H1 (cell line): ENCODE results near the gene GSE1. TPM values are rescaled to one million over a fixed set of nuclear protein-coding genes. Genes with fewer than 3 reads are reported as not detected.

Experiments
- CTCF ChIA-PET: fragments of 300-600 bp; sonication (Branson Sonifier 250); formaldehyde crosslinking; loops from one replicate; lab custom pipeline; 2021; ENCODE audit not compliant: partially characterized antibody; lab: Charles Lee
- POLR2A ChIA-PET: fragments of 300-600 bp; sonication (Branson Sonifier 250); formaldehyde crosslinking; loops from one replicate; lab custom pipeline; 2021; ENCODE audit warnings: inconsistent platforms; ENCODE audit not compliant: partially characterized antibody; lab: Charles Lee
- DNase-seq, 2 experiments: peaks; one replicate each; pipeline versions ENCODE4 v3.0.0 to v3.0.0-alpha.2; 2010 to 2022; ENCODE audit warnings: low spot score in 2 of 2, low read depth in 1 of 2, mixed read lengths in 1 of 2
- FAIRE-seq: peaks from 2 replicates; lab custom pipeline; 2011; peaks lifted over from hg19 to GRCh38; lab: Jason Lieb, UNC
- H2AFZ ChIP-seq: 2 replicates; pipeline ENCODE4 v1.8.1; 2012; ENCODE audit warnings: low read length, inconsistent platforms
- H2AK5ac ChIP-seq: 2 replicates; pipeline ENCODE4 v1.6.1; 2013; ENCODE audit warnings: low read depth, low read length
- H2BK120ac ChIP-seq: replicated peaks from 2 replicates; pipeline ENCODE3; 2013; ENCODE audit warnings: low read depth, low read length, inconsistent platforms
- H2BK12ac ChIP-seq: 2 replicates; pipeline ENCODE4 v1.6.1; 2013; ENCODE audit warnings: low read depth, low read length
- H2BK15ac ChIP-seq: 2 replicates; pipeline ENCODE4 v1.6.1; 2013; ENCODE audit warnings: low read length
- H2BK20ac ChIP-seq: 2 replicates; pipeline ENCODE4 v1.6.1; 2013; ENCODE audit warnings: low read length
- H2BK5ac ChIP-seq: 2 replicates; pipeline ENCODE4 v1.6.1; 2013; ENCODE audit warnings: low read depth, low read length
- H3K14ac ChIP-seq: 2 replicates; pipeline ENCODE4 v1.6.1; 2013; ENCODE audit warnings: inconsistent platforms; ENCODE audit not compliant: insufficient read length
- H3K18ac ChIP-seq: 2 replicates; pipeline ENCODE4 v1.6.1; 2013; ENCODE audit warnings: low read length; ENCODE audit errors: extremely low read depth
- H3K23ac ChIP-seq: 2 replicates; pipeline ENCODE4 v1.6.1; 2013; ENCODE audit warnings: inconsistent platforms; ENCODE audit not compliant: insufficient read length
- H3K23me2 ChIP-seq: 2 replicates; pipeline ENCODE4 v1.6.1; 2013; ENCODE audit warnings: low read depth, low read length
- H3K27ac ChIP-seq: 2 replicates; pipeline ENCODE4 v1.6.1; 2011; ENCODE audit warnings: low read depth, low read length, inconsistent platforms
- H3K27me3 ChIP-seq, 4 experiments: replicated peaks in 1 of 4; 1 replicate in 1 of 4; 2 replicates in 3 of 4; pipeline versions ENCODE4 v1.6.1 to v1.8.1; 2011 to 2013; ENCODE audit warnings: low read length in 3 of 4, mild to moderate bottlenecking in 3 of 4, inconsistent platforms in 2 of 4, mixed read lengths in 2 of 4, moderate library complexity in 1 of 4; ENCODE audit not compliant: control insufficient read depth in 3 of 4, insufficient read depth in 3 of 4; ENCODE audit errors: extremely low read depth in 1 of 4
- H3K36me3 ChIP-seq, 4 experiments: 2 replicates each; pipeline versions ENCODE4 v1.6.1 to v1.8.1; 2011 to 2013; ENCODE audit warnings: mild to moderate bottlenecking in 4 of 4, low read length in 3 of 4, moderate library complexity in 2 of 4, control low read depth in 1 of 4, inconsistent platforms in 1 of 4; ENCODE audit not compliant: insufficient read depth in 4 of 4, control insufficient read depth in 2 of 4
- H3K4ac ChIP-seq: replicated peaks from 2 replicates; pipeline ENCODE3; 2013; ENCODE audit warnings: low read length, low read depth, mixed read lengths, inconsistent platforms; ENCODE audit not compliant: insufficient read length
- H3K4me1 ChIP-seq, 4 experiments: replicated peaks in 1 of 4; 1 replicate in 1 of 4; 2 replicates in 3 of 4; pipeline versions ENCODE4 v1.6.1 to v1.8.1; 2011 to 2013; ENCODE audit warnings: low read length in 3 of 4, inconsistent platforms in 2 of 4, mixed read lengths in 1 of 4; ENCODE audit not compliant: insufficient read depth in 4 of 4, control insufficient read depth in 3 of 4
- H3K4me2 ChIP-seq, 2 experiments: 2 replicates each; pipeline versions ENCODE4 v1.6.1 to v1.8.1; 2011 to 2013; ENCODE audit warnings: low read depth in 2 of 2, low read length in 2 of 2, control low read depth in 1 of 2, inconsistent platforms in 1 of 2, mild to moderate bottlenecking in 1 of 2; ENCODE audit not compliant: insufficient read depth in 1 of 2
- H3K4me3 ChIP-seq, 4 experiments: fragments of 200-600, 300-600 bp in 1 of 4; sonication (generic), shearing (Covaris generic), sonication (Bioruptor Twin) in 1 of 4; 2 replicates each; pipeline versions ENCODE4 v1.5.1 to v1.8.1; 2011 to 2016; ENCODE audit warnings: low read length in 4 of 4, low read depth in 3 of 4, control low read depth in 2 of 4, inconsistent platforms in 2 of 4, mild to moderate bottlenecking in 2 of 4, mixed read lengths in 1 of 4, moderate library complexity in 1 of 4; ENCODE audit not compliant: insufficient read depth in 2 of 4; ENCODE audit errors: extremely low read depth in 1 of 4
- H3K56ac ChIP-seq: replicated peaks from 2 replicates; pipeline ENCODE3; 2013; ENCODE audit warnings: low read depth, mild to moderate bottlenecking, mixed read lengths, low read length, inconsistent platforms; ENCODE audit not compliant: insufficient read length
- H3K79me1 ChIP-seq: 2 replicates; pipeline ENCODE4 v1.6.1; 2013; ENCODE audit warnings: low read depth, low read length, control low read depth
- H3K79me2 ChIP-seq, 2 experiments: 2 replicates each; pipeline versions ENCODE4 v1.6.1 to v1.8.1; 2012 to 2013; ENCODE audit warnings: low read length in 2 of 2, mild to moderate bottlenecking in 2 of 2, inconsistent platforms in 1 of 2; ENCODE audit not compliant: insufficient read depth in 2 of 2, control insufficient read depth in 1 of 2
- H3K9ac ChIP-seq, 4 experiments: replicated peaks in 1 of 4; 1 replicate in 1 of 4; 2 replicates in 3 of 4; pipeline versions ENCODE4 v1.6.1 to v1.8.1; 2011 to 2013; ENCODE audit warnings: low read depth in 3 of 4, low read length in 3 of 4, control low read depth in 2 of 4, mild to moderate bottlenecking in 2 of 4, moderate library complexity in 2 of 4, inconsistent platforms in 1 of 4; ENCODE audit errors: extremely low read depth in 1 of 4
- H3K9me3 ChIP-seq, 2 experiments: 2 replicates each; pipeline versions ENCODE4 v1.6.1 to v1.8.1; 2012 to 2013; ENCODE audit warnings: mild to moderate bottlenecking in 2 of 2, moderate library complexity in 2 of 2, control low read depth in 1 of 2, inconsistent platforms in 1 of 2, low read depth in 1 of 2, low read length in 1 of 2, mixed read lengths in 1 of 2; ENCODE audit not compliant: insufficient read depth in 2 of 2
- H4K20me1 ChIP-seq, 2 experiments: replicated peaks in 1 of 2; 2 replicates each; pipeline versions ENCODE3 to v1.8.1; 2011 to 2013; ENCODE audit warnings: inconsistent platforms in 2 of 2, low read length in 2 of 2, mild to moderate bottlenecking in 1 of 2; ENCODE audit not compliant: insufficient read depth in 2 of 2, control insufficient read depth in 1 of 2
- H4K5ac ChIP-seq: 2 replicates; pipeline ENCODE4 v1.6.1; 2013; ENCODE audit warnings: low read length, low read depth, mixed read lengths, inconsistent platforms; ENCODE audit not compliant: insufficient read length
- H4K8ac ChIP-seq: 2 replicates; pipeline ENCODE4 v1.8.0; 2013; ENCODE audit warnings: mild to moderate bottlenecking, moderate library complexity, low read length, inconsistent platforms; ENCODE audit not compliant: insufficient read depth; ENCODE audit errors: extremely low read depth
- H4K91ac ChIP-seq: replicated peaks from 2 replicates; pipeline ENCODE3; 2013; ENCODE audit warnings: low read length, mixed read lengths, inconsistent platforms; ENCODE audit not compliant: insufficient read length
- ATF2 ChIP-seq: IDR thresholded peaks from 2 replicates; pipeline ENCODE4 v1.6.1; 2012; ENCODE audit warnings: low read length, inconsistent platforms
- CTCF ChIP-seq, 3 experiments: IDR thresholded peaks; 1 replicate in 2 of 3; 2 replicates in 1 of 3; pipeline versions ENCODE4 v1.5.1 to v1.6.1; 2011; ENCODE audit warnings: low read length in 3 of 3, mild to moderate bottlenecking in 3 of 3, inconsistent platforms in 2 of 3, low read depth in 1 of 3, moderate library complexity in 1 of 3; ENCODE audit not compliant: insufficient read depth in 1 of 3; ENCODE audit errors: control extremely low read depth in 1 of 3
- JUN ChIP-seq: IDR thresholded peaks from 2 replicates; pipeline ENCODE4 v1.6.1; 2011; ENCODE audit warnings: low read depth, mild to moderate bottlenecking, improper control_type of control experiment, low read length
- RNF2 ChIP-seq: fragments of 200-900, 300-1000 bp; sonication (generic); IDR thresholded peaks from 2 replicates; pipeline ENCODE4 v1.7.1; 2016; ENCODE audit warnings: borderline replicate concordance, low read depth, mild to moderate bottlenecking, antibody characterized with exemption, low read length; ENCODE audit not compliant: poor library complexity, severe bottlenecking; ENCODE audit errors: missing control alignments
- SIX5 ChIP-seq: IDR thresholded peaks from 2 replicates; pipeline ENCODE4 v1.6.1; 2011; ENCODE audit warnings: mild to moderate bottlenecking, low read depth, low read length
- ZNF274 ChIP-seq: IDR thresholded peaks from 2 replicates; pipeline ENCODE4 v1.7.0; 2012; ENCODE audit warnings: low read length, borderline replicate concordance; ENCODE audit errors: extremely low read depth
- WGBS, 2 experiments: shearing (Covaris generic) in 1 of 2; methylation state at CpG; one replicate each; pipeline versions ENCODE4 v1.1.6 to v1.1.7; 2013 to 2015; ENCODE audit warnings: low lambda C conversion rate in 2 of 2, mixed read lengths in 2 of 2, inconsistent platforms in 1 of 2, low coverage in 1 of 2, missing lambda C conversion rate in 1 of 2; ENCODE audit not compliant: insufficient replicate concordance in 2 of 2, insufficient coverage in 1 of 2, insufficient read length in 1 of 2; ENCODE audit errors: extremely low coverage in 1 of 2, missing lambda C conversion rate in 1 of 2; 5-methylcytosine and 5-hydroxymethylcytosine counted together
- polyA plus RNA-seq, 7 experiments: library from polyadenylated mRNA; depleted of rRNA in 3 of 7; stranded (reverse) in 5 of 7; unstranded in 2 of 7; fragments of >200 nt in 5 of 7; fragments of 200-250 nt in 2 of 7; gene quantifications; 1 replicate in 5 of 7; 2 replicates in 1 of 7; 4 replicates in 1 of 7; pipeline versions ENCODE4 v1.2.1 to v1.2.3, GENCODE V29; 2011 to 2013; ENCODE audit warnings: missing spikeins in 2 of 7, mixed read lengths in 2 of 7
- total RNA-seq: library from RNA; stranded (reverse); fragmentation: NEBNext Ultra II Directional; extraction: Animal tissue kit (Norgen Biotek cat#: 25700); gene quantifications from 2 replicates; pipeline ENCODE4 v1.2.1, GENCODE V29; 2021

GSE1 gene
- total and polyA plus RNA-seq, 2 of the 8 experiments (the other 6 are each of a cell fraction or from before 2014, with no cell fraction given), result 26.0 to 65.6 TPM

GRCh38 chr16:85631802-85632393 is 18.8 kb downstream of the GSE1 start:
- no peak overlapping the region for H4K5ac ChIP-seq
- no peak overlapping the region for H2BK15ac ChIP-seq
- peaks cover 0 to 9% (median 1%) of the 10 kb centered on the region in 4 experiments; a peak in 5 of 7 replicates for H3K4me1 ChIP-seq
- CTCF ChIA-PET, result interaction anchor here (0.6 to 2.6 kb wide), 16 partner anchors 10 to 379 kb away, joined by 3 to 15 read pairs (median 4); no protein-coding TSS in a partner anchor
- no peak overlapping the region for H3K4me2 ChIP-seq
- no peaks in the 10 kb centered on the region for H3K23me2 ChIP-seq
- H3K79me2 ChIP-seq, result peaks cover 30 to 96% of the 10 kb centered on the region in 2 experiments
- no peak overlapping the region for H3K23ac ChIP-seq
- H3K27me3 ChIP-seq, result no peaks in the 10 kb centered on the region
- peaks cover 36% of the 10 kb centered on the region for H3K79me1 ChIP-seq
- H3K27ac ChIP-seq, result no peak overlapping the region
- peaks cover 0 to 9% (median 2%) of the 10 kb centered on the region in 4 experiments; a peak in 4 of 8 replicates for H3K36me3 ChIP-seq
- POLR2A ChIA-PET, result interaction anchor here (0.6 to 1.7 kb wide), 5 partner anchors 13 to 322 kb away, joined by 3 to 4 read pairs (median 3); partner anchors contain the start of gene GSE1
- 87% methylated on average over 24 of the region's 27 CpGs; no CpG with 5 or more reads in 1 of the 2 experiments for WGBS, 2 experiments
- H3K56ac ChIP-seq, result no peak overlapping the region
- peaks cover 9 to 10% of the 10 kb centered on the region in 2 experiments; a peak in 3 of 4 replicates for H3K9me3 ChIP-seq
- H2AFZ ChIP-seq, result no peak overlapping the region
- no peak overlapping the region for H2AK5ac ChIP-seq
- H3K14ac ChIP-seq, result no peak overlapping the region
- H4K20me1 ChIP-seq, result peaks cover 51 to 73% of the 10 kb centered on the region in 2 experiments
- no peak overlapping the region for H3K18ac ChIP-seq
- H2BK5ac ChIP-seq, result no peak overlapping the region
- no peak overlapping the region for H2BK120ac ChIP-seq
- peak overlapping the region; percentile 20; the same call in 1 of the 2 replicates for H4K8ac ChIP-seq
- no peak overlapping the region for H2BK20ac ChIP-seq
- H2BK12ac ChIP-seq, result no peak overlapping the region
- H4K91ac ChIP-seq, result no peak overlapping the region
- FAIRE-seq (no peak), DNase-seq (no peak)
- H3K9ac ChIP-seq, result no peak overlapping the region
- no peak overlapping the region for H3K4me3 ChIP-seq
- H3K4ac ChIP-seq, result no peak overlapping the region
- TF ChIP-seq ZNF274, result no peak
- TF ChIP-seq JUN, result no peak
- TF ChIP-seq RNF2, result no peak
- TF ChIP-seq CTCF (IDR thresholded peaks at IDR 0.05; ENCODE audit: control extremely low read depth in 1 of 3, insufficient read depth in 1 of 3, low read depth in 1 of 3, low read length in 3 of 3), result peak; percentile 37 to 63 (median 39)
- TF ChIP-seq SIX5, result no peak
- no peak for TF ChIP-seq ATF2
